ENCODE data around the gene HOXB7.

DNA sequence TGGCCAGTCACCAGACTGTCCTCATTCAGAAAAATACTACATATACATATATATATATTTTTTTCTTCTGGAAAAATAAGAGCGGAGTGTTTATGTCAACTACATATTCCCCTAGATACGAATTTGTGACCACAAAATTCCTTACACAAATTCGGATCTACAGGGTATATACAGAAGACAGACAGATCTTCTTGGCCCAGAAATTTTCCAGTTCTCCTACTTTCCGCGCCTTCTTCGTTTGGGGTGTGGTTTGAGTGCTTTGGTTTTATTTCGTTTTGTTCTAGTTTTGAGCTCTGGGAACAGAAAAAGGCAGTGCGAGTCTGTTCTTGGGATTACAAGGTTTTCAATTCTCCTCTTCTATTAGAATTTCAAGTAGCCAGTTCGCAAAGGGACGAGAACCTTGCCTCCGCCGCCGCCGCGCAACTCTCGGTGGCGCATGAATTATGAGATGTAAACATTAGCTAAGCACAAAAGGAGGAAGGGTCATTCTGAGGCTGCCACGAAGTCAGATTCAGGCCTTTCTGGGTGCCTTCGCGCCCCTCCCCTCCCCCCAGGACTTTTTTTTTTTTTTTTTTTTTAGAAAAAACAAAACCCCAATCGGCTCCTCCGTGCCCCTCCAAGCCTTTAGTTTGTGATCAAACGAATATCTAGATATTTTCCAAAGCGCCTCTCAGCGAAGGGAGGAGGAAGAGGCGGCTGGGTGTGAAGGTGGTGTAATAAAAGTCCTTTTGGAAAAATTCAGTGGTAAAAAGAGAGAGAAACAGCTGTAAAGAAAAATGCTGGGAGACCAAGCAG is 30.9 kb downstream of the HOXB7 start:
- TF ChIP-seq, protein P1, sequence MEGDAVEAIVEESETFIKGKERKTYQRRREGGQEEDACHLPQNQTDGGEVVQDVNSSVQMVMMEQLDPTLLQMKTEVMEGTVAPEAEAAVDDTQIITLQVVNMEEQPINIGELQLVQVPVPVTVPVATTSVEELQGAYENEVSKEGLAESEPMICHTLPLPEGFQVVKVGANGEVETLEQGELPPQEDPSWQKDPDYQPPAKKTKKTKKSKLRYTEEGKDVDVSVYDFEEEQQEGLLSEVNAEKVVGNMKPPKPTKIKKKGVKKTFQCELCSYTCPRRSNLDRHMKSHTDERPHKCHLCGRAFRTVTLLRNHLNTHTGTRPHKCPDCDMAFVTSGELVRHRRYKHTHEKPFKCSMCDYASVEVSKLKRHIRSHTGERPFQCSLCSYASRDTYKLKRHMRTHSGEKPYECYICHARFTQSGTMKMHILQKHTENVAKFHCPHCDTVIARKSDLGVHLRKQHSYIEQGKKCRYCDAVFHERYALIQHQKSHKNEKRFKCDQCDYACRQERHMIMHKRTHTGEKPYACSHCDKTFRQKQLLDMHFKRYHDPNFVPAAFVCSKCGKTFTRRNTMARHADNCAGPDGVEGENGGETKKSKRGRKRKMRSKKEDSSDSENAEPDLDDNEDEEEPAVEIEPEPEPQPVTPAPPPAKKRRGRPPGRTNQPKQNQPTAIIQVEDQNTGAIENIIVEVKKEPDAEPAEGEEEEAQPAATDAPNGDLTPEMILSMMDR (IDR thresholded peaks at IDR 0.05) = no peak
- TF ChIP-seq POLR2A (IDR thresholded peaks at IDR 0.05) = no peak

Data from Peyer's patch (tissue), 4 donors.